ENCODE data around the gene GMCL1. TPM values are rescaled to one million over a fixed set of nuclear protein-coding genes. Genes with fewer than 3 reads are reported as not detected.

Gene GMCL1
- total RNA-seq, 1 donor from 2014 or later: 22.7 TPM

DNA sequence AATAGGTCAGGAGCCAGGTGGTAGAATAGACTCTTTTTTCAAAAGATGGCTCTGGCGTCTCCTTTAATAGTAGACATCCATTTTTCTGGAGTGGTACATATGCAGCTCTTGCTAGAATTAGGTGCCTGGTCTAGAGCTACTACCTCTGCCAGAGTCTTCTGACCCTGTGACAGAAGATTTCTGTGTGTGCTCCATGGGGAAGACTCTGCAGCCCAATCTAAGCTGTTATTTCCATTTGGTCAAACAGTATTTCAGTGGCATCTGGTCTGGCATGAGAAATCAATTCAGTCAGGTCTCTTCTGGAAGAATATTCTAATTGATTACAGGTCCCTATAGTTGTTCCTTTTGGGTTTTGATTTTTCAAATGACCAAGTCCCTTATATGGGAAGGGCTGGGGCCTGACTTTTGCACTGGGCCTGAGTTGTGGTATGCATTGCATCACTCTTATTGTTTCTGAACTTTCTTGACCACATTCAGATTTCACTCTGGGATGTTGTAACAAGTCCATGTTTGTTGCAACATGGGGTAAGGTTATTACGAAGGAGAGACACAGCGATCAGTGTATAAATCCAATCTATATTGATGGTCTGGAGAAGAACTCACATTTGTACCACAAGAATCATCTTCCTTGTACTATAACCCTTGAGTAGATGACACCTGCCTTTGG is 97.5 kb downstream of the GMCL1 start:
- DNase-seq (ENCODE audit: low read depth): peak; percentile 86

Other genes with a start within 250 kb of the GMCL1 start
- 12.9 and 70.6 TPM in 2 replicates for gene AAK1, start 185.9 kb upstream of the GMCL1 start, total RNA-seq
- gene ANXA4, start 87.5 kb upstream of the GMCL1 start, total RNA-seq: 78.7 and 424 TPM in 2 replicates
- 43.9 and 76.9 TPM in 2 replicates for gene SNRNP27, start 64.3 kb downstream of the GMCL1 start, total RNA-seq
- gene MXD1, start 85.4 kb downstream of the GMCL1 start, total RNA-seq: 4.7 and 8.0 TPM in 2 replicates
- 0.20 TPM in 1 of 2 replicates, not detected in the other for gene ASPRV1, start 132.0 kb downstream of the GMCL1 start, total RNA-seq

Data from renal cortical epithelial cell (primary cell).